HG03039 (cell line): ENCODE data around the gene CHST9.
"Not testable (repeated sequence)": the region's sequence is repeated elsewhere in the genome, so short reads cannot be mapped to it uniquely, and the experiment has no call there.

Source experiments
- ATAC-seq: cut with Tn5 transposase; IDR thresholded peaks from one replicate; pipeline ENCODE4 v1.9.1; 2021; ENCODE audit warnings: mild to moderate bottlenecking, moderate library complexity; ENCODE audit not compliant: unreplicated experiment

The CHST9 gene

GRCh38 chr18:27108842-27109241, 76.3 kb downstream of the CHST9 start:
- ATAC-seq: no peak

- ATAC-seq: no peak
These were observed 80.4 kb downstream of the CHST9 start for GRCh38 chr18:27104743-27105142.

GRCh38 chr18:27094621-27095020, 90.5 kb downstream of the CHST9 start:
- ATAC-seq: no peak

- not testable (repeated sequence) for ATAC-seq
These were observed 91.8 kb downstream of the CHST9 start for GRCh38 chr18:27093290-27093689.

GRCh38 chr18:27081701-27082100, 103.4 kb downstream of the CHST9 start:
- no peak for ATAC-seq

- no peak for ATAC-seq
These were observed 109.3 kb downstream of the CHST9 start for GRCh38 chr18:27075828-27076227.

GRCh38 chr18:27073404-27073830, 111.7 kb downstream of the CHST9 start:
- peak; percentile 98 for ATAC-seq

- ATAC-seq: no peak
These were observed 120.4 kb downstream of the CHST9 start for GRCh38 chr18:27064673-27065072.

- ATAC-seq: no peak
These were observed 122.3 kb downstream of the CHST9 start for GRCh38 chr18:27062802-27063201.

- ATAC-seq: no peak
These were observed 123.5 kb downstream of the CHST9 start for GRCh38 chr18:27061488-27062095.

GRCh38 chr18:27057519-27058234, 127.4 kb downstream of the CHST9 start:
- no peak for ATAC-seq

- ATAC-seq: no peak
These were observed 130.2 kb downstream of the CHST9 start for GRCh38 chr18:27054926-27055325.

GRCh38 chr18:27049969-27050368, 135.1 kb downstream of the CHST9 start:
- ATAC-seq: no peak

- ATAC-seq: no peak
These were observed 139.8 kb downstream of the CHST9 start for GRCh38 chr18:27045342-27045741.

GRCh38 chr18:27042177-27042576, 142.9 kb downstream of the CHST9 start:
- no peak for ATAC-seq

GRCh38 chr18:27040796-27041195, 144.3 kb downstream of the CHST9 start:
- ATAC-seq: no peak

- no peak for ATAC-seq
These were observed 151.4 kb downstream of the CHST9 start for GRCh38 chr18:27033722-27034121.

GRCh38 chr18:27030421-27030820, 154.7 kb downstream of the CHST9 start:
- no peak for ATAC-seq

GRCh38 chr18:27022477-27022876, 162.6 kb downstream of the CHST9 start:
- no peak for ATAC-seq

- ATAC-seq: no peak
These were observed 167.1 kb downstream of the CHST9 start for GRCh38 chr18:27017901-27018500.

GRCh38 chr18:27014841-27015240, 170.3 kb downstream of the CHST9 start:
- ATAC-seq: no peak

GRCh38 chr18:27010784-27011183, 174.3 kb downstream of the CHST9 start:
- no peak for ATAC-seq
